Activated naive CD4-positive, alpha-beta T cell treated with anti-CD3 and anti-CD28 coated beads, Interleukin-2, amount 50 U/mL, for 24 hours (primary cell): ENCODE results near the gene SAMD8.

Source experiments
- H3K27ac Mint-ChIP-seq: one replicate; pipeline ENCODE4 v1.8.0; 2021; ENCODE audit warnings: mild to moderate bottlenecking, mixed read lengths
- H3K27me3 Mint-ChIP-seq: one replicate; pipeline ENCODE4 v1.8.0; 2021; ENCODE audit warnings: mixed read lengths
- H3K36me3 Mint-ChIP-seq: one replicate; pipeline ENCODE4 v1.8.0; 2021; ENCODE audit warnings: mixed read lengths
- H3K4me1 Mint-ChIP-seq: one replicate; pipeline ENCODE4 v1.8.0; 2021; ENCODE audit warnings: mixed read lengths
- H3K4me3 Mint-ChIP-seq: one replicate; pipeline ENCODE4 v1.8.0; 2021; ENCODE audit warnings: mild to moderate bottlenecking, mixed read lengths
- H3K9me3 Mint-ChIP-seq: one replicate; pipeline ENCODE4 v1.8.0; 2021; ENCODE audit warnings: mixed read lengths

Gene SAMD8

GRCh38 chr10:75228834-75229233 lies 117.4 kb downstream of the SAMD8 start:
- H3K4me1 Mint-ChIP-seq, result peaks cover 69% of the 10 kb centered on the region
- no peaks in the 10 kb centered on the region for H3K9me3 Mint-ChIP-seq
- H3K27me3 Mint-ChIP-seq, result no peaks in the 10 kb centered on the region
- no peak overlapping the region for H3K4me3 Mint-ChIP-seq
- peak overlapping the region; percentile 82 for H3K27ac Mint-ChIP-seq
- H3K36me3 Mint-ChIP-seq, result peaks cover 12% of the 10 kb centered on the region

GRCh38 chr10:75229971-75230370 lies 118.5 kb downstream of the SAMD8 start:
- H3K9me3 Mint-ChIP-seq, result no peaks in the 10 kb centered on the region
- H3K4me3 Mint-ChIP-seq, result no peak overlapping the region
- H3K27me3 Mint-ChIP-seq, result no peaks in the 10 kb centered on the region
- no peak overlapping the region for H3K27ac Mint-ChIP-seq
- peaks cover 57% of the 10 kb centered on the region for H3K4me1 Mint-ChIP-seq
- H3K36me3 Mint-ChIP-seq, result peaks cover 10% of the 10 kb centered on the region

GRCh38 chr10:75230600-75231038 lies 119.2 kb downstream of the SAMD8 start:
- H3K4me1 Mint-ChIP-seq, result peaks cover 51% of the 10 kb centered on the region
- H3K36me3 Mint-ChIP-seq, result peaks cover 9% of the 10 kb centered on the region
- no peaks in the 10 kb centered on the region for H3K9me3 Mint-ChIP-seq
- peak overlapping the region; percentile 45 for H3K4me3 Mint-ChIP-seq
- H3K27ac Mint-ChIP-seq, result peak overlapping the region; percentile 96
- H3K27me3 Mint-ChIP-seq, result no peaks in the 10 kb centered on the region
